Stomach (tissue), 9 donors: ENCODE measurements around the gene DNAH1. TPM values are rescaled to one million over a fixed set of nuclear protein-coding genes. Genes with fewer than 3 reads are reported as not detected.
A peak's percentile ranks its signal among the peaks of the same experiment; 100 is the strongest.
"Not testable (repeated sequence)": the region's sequence is repeated elsewhere in the genome, so short reads cannot be mapped to it uniquely, and the experiment has no call there.

Experiments
- DNase-seq, 2 donors: peaks; one replicate each; pipeline versions ENCODE4 v3.0.0 to v3.0.0-alpha.2; 2013 to 2019
- H3K27ac ChIP-seq, 5 donors: fragments of 200-600 bp in 4 of 5; sonication (generic) in 4 of 5; one replicate each; pipeline ENCODE4 v1.5.1; 2013 to 2019; ENCODE audit warnings: mild to moderate bottlenecking in 1 of 5, moderate library complexity in 1 of 5
- H3K27me3 ChIP-seq, 3 donors: fragments of 200-600 bp; sonication (generic); one replicate each; pipeline ENCODE4 v1.5.1; 2017 to 2019; ENCODE audit warnings: mixed run types in 1 of 3
- H3K36me3 ChIP-seq, 4 donors: fragments of 200-600 bp; sonication (generic); 1 replicate in 3 of 4; 2 replicates in 1 of 4; pipeline ENCODE4 v1.5.1; 2016 to 2019
- H3K4me1 ChIP-seq, 4 donors: fragments of 200-600 bp; sonication (generic); one replicate each; pipeline ENCODE4 v1.5.1; 2016 to 2019
- H3K4me3 ChIP-seq, 4 donors: fragments of 200-600 bp; sonication (generic) in 3 of 4; one replicate each; pipeline ENCODE4 v1.5.1; 2016 to 2019; ENCODE audit warnings: mild to moderate bottlenecking in 1 of 4
- H3K9me3 ChIP-seq, 4 donors: fragments of 200-600 bp; sonication (generic); one replicate each; pipeline ENCODE4 v1.5.1; 2016 to 2019
- CTCF ChIP-seq, 7 experiments: fragments of 450-650 bp in 4 of 7; fragments of 200-600 bp in 3 of 7; sonication (generic) in 3 of 7; IDR thresholded peaks; one replicate each; pipeline ENCODE4 v1.5.1; 2016 to 2019; ENCODE audit warnings: antibody characterized with exemption in 7 of 7, control low read depth in 2 of 7, mild to moderate bottlenecking in 1 of 7
- EP300 ChIP-seq: sonication (generic); formaldehyde crosslinking; IDR thresholded peaks from one replicate; pipeline ENCODE4 v1.6.1; 2017; ENCODE audit warnings: antibody characterized with exemption
- POLR2A ChIP-seq, 4 donors: fragments of 450-650 bp; IDR thresholded peaks; one replicate each; pipeline ENCODE4 v1.6.1; 2016; ENCODE audit warnings: antibody characterized with exemption in 4 of 4, control low read depth in 2 of 4, mild to moderate bottlenecking in 1 of 4, moderate library complexity in 1 of 4
- POLR2AphosphoS5 ChIP-seq, 3 donors: sonication (generic); formaldehyde crosslinking; IDR thresholded peaks; one replicate each; pipeline ENCODE4 v1.6.1; 2016; ENCODE audit warnings: antibody characterized with exemption in 3 of 3
- WGBS, 5 donors: extraction: QIAGEN DNeasy Blood & Tissue Kit in 3 of 5; methylation state at CpG; one replicate each; pipeline versions ENCODE4 v1.1.5 to v1.1.7; 2013 to 2018; 5-methylcytosine and 5-hydroxymethylcytosine counted together
- intact Hi-C: fragments of 100-400 bp; cut with DNase I; formaldehyde crosslinking; loops from one replicate; pipeline ENCODE4 v1.15.1; 2023; ENCODE audit warnings: low total_unique reads
- polyA plus RNA-seq, 3 donors: library from polyadenylated mRNA; stranded (reverse); fragments of 200-250 nt; gene quantifications; one replicate each; pipeline ENCODE4 v1.2.3, GENCODE V29; 2013
- total RNA-seq, 5 donors: library from RNA; depleted of rRNA; stranded (reverse); fragments of >200 nt; gene quantifications; one replicate each; pipeline versions ENCODE4 v1.1.0 to v1.2.3, GENCODE V29; 2014 to 2016
- donor health status: healthy with polysubstance abuse.
- donor health status: Bipolar disorder and iron deficiency.
- donor health status: healthy.

DNAH1 gene
- total and polyA plus RNA-seq, 8 donors = 1.9 to 57.6 (median 8.2) TPM

- no peaks in the 10 kb centered on the region for H3K9me3 ChIP-seq
- peak overlapping the region in 2 of 5 donors; percentile 15 to 21 for H3K27ac ChIP-seq
- no peak for TF ChIP-seq EP300
- no peak for TF ChIP-seq POLR2A (IDR thresholded peaks at IDR 0.05)
- TF ChIP-seq POLR2AphosphoS5 (IDR thresholded peaks at IDR 0.05) = no peak
- TF ChIP-seq CTCF (IDR thresholded peaks at IDR 0.05) = no peak
- peaks cover 7 to 12% (median 11%) of the 10 kb centered on the region in 4 donors for H3K36me3 ChIP-seq
- DNase-seq = no peak
- WGBS, 5 donors = 38 to 69% (median 47%) methylated on average over 1 of the region's 1 CpG
- no peaks in the 10 kb centered on the region for H3K27me3 ChIP-seq
- intact Hi-C loops = no loop called here
- H3K4me3 ChIP-seq = no peak overlapping the region
- H3K4me1 ChIP-seq = peaks cover 12 to 52% (median 36%) of the 10 kb centered on the region in 4 donors
These were observed 32.8 kb upstream of the DNAH1 start for GRCh38 chr3:52283306-52283705.

GRCh38 chr3:52284051-52284450 is 32.1 kb upstream of the DNAH1 start:
- H3K36me3 ChIP-seq = peaks cover 7 to 12% (median 11%) of the 10 kb centered on the region in 4 donors
- H3K4me3 ChIP-seq, H3K27me3 ChIP-seq, intact Hi-C loops, H3K9me3 ChIP-seq: not testable (repeated sequence)
- peak overlapping the region in 2 of 5 donors; percentile 61 to 100 for H3K27ac ChIP-seq
- H3K4me1 ChIP-seq = peaks cover 19 to 57% (median 43%) of the 10 kb centered on the region in 4 donors
- DNase-seq = peak in 1 of 2 donors; percentile 11
- WGBS, 5 donors = 71 to 91% (median 81%) methylated on average over 4 of the region's 4 CpGs

- Histone ChIP-seq H3K27ac (peak overlapping the region; percentile 94 to 100 (median 99)), H3K4me3 (peak overlapping the region; percentile 55 to 86 (median 58)), H3K36me3 (peaks cover 7 to 26% (median 21%) of the 10 kb centered on the region in 4 donors), H3K4me1 (peaks cover 25 to 66% (median 49%) of the 10 kb centered on the region in 4 donors), H3K9me3 (no peaks in the 10 kb centered on the region), H3K27me3 (no peaks in the 10 kb centered on the region)
- 44 to 67% (median 49%) methylated on average over 8 of the region's 8 CpGs for WGBS, 5 donors
- intact Hi-C loops = no loop called here
- peak in 1 of 2 donors; percentile 32 for DNase-seq
- TF ChIP-seq POLR2A (IDR thresholded peaks at IDR 0.05) (no peak), POLR2AphosphoS5 (IDR thresholded peaks at IDR 0.05) (no peak), EP300 (no peak), CTCF (IDR thresholded peaks at IDR 0.05) (no peak)
These were observed 29.4 kb upstream of the DNAH1 start for GRCh38 chr3:52286777-52287110.

- Histone ChIP-seq H3K4me3 (peak overlapping the region; percentile 55 to 86 (median 58)), H3K27me3 (no peaks in the 10 kb centered on the region), H3K27ac (peak overlapping the region; percentile 94 to 100 (median 99)), H3K36me3 (peaks cover 9 to 38% (median 30%) of the 10 kb centered on the region in 4 donors), H3K9me3 (no peaks in the 10 kb centered on the region), H3K4me1 (peaks cover 25 to 60% (median 51%) of the 10 kb centered on the region in 4 donors)
- 87 to 95% (median 93%) methylated on average over 6 of the region's 6 CpGs for WGBS, 5 donors
- DNase-seq = no peak
- intact Hi-C loops = no loop called here
- TF ChIP-seq CTCF (IDR thresholded peaks at IDR 0.05) = no peak
- TF ChIP-seq POLR2AphosphoS5 (IDR thresholded peaks at IDR 0.05) = no peak
- TF ChIP-seq EP300 = no peak
- no peak for TF ChIP-seq POLR2A (IDR thresholded peaks at IDR 0.05)
These were observed 27.4 kb upstream of the DNAH1 start for GRCh38 chr3:52288674-52289073.

- Histone ChIP-seq H3K27ac (peak overlapping the region; percentile 94 to 100 (median 99)), H3K36me3 (peaks cover 9 to 40% (median 34%) of the 10 kb centered on the region in 4 donors), H3K27me3 (no peaks in the 10 kb centered on the region), H3K4me3 (peak overlapping the region in 1 of 4 donors; percentile 3), H3K9me3 (no peaks in the 10 kb centered on the region), H3K4me1 (peaks cover 25 to 60% (median 51%) of the 10 kb centered on the region in 4 donors)
- 29 to 50% (median 40%) methylated on average over 1 of the region's 1 CpG for WGBS, 5 donors
- TF ChIP-seq POLR2AphosphoS5 (IDR thresholded peaks at IDR 0.05) = peak in 2 of 3 donors; percentile 62 to 65
- no peak for TF ChIP-seq POLR2A (IDR thresholded peaks at IDR 0.05)
- intact Hi-C loops = no loop called here
- peak; percentile 60 to 61 for DNase-seq
These were observed 26.8 kb upstream of the DNAH1 start for GRCh38 chr3:52289338-52289746.
